ENCODE measurements around the gene DVL2. TPM values are rescaled to one million over a fixed set of nuclear protein-coding genes. Genes with fewer than 3 reads are reported as not detected.

Gene DVL2
- total and polyA plus RNA-seq, 2 experiments from 2014 or later = 19.5 to 41.2 TPM

DNA sequence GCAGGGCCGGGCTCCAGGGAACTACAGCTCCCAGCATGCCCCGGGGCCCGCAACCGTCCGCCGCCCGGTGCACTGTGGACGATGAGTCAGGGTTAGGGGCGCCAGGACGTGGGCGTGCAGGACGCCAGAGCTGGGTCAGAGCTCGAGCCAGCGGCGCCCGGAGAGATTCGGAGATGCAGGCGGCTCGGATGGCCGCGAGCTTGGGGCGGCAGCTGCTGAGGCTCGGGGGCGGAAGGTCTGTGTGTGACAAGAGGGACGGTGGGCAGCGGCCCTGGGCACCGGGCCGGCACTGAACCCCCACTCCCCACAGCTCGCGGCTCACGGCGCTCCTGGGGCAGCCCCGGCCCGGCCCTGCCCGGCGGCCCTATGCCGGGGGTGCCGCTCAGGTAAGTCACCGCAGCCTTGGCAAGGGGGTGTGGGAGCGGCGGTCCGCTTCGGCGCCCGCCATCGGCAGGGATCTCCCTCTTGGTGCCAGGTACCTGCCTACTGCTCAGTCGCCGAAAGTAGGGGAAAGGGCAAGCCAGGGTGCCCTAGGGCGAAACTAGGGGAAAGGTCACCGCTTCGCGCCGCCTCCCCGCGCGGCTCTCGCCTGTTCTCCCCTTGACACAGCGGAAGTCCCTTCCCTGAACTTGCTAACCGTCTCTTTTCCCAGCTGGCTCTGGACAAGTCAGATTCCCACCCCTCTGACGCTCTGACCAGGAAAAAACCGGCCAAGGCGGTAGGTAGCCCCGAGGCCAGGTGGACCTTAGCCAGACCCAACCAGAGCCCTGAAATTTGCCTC is 14.3 kb downstream of the DVL2 start, which contains the start of the genes ACADVL and DLG4:
TSS of gene ACADVL (plus strand) at position 127 of the 781 bp plus-strand sequence. CDS start at position 174, 47 bp downstream.
TSS of gene DLG4 (minus strand) at position 25 of the 781 bp plus-strand sequence.
- peaks cover 29% of the 10 kb centered on the region for H3K4me1 ChIP-seq (ENCODE audit: insufficient read depth)
- peak within 1 kb of the TSS; percentile 91 for H3K9ac ChIP-seq
- H3K79me2 ChIP-seq (ENCODE audit: insufficient read depth) = peaks cover 53% of the 10 kb centered on the region
- no peaks in the 10 kb centered on the region for H3K27me3 ChIP-seq (replicated peaks; ENCODE audit: insufficient read depth)
- peak within 1 kb of the TSS; percentile 86 for H3K27ac ChIP-seq
- no peaks in the 10 kb centered on the region for H4K20me1 ChIP-seq (ENCODE audit: insufficient read depth)
- no peaks in the 10 kb centered on the region for H3K9me3 ChIP-seq (ENCODE audit: low read depth)
- TF ChIP-seq EZH2phosphoT487 (IDR thresholded peaks at IDR 0.05; ENCODE audit: insufficient read depth, low read depth) = no peak
- no peak for TF ChIP-seq EZH2 (IDR thresholded peaks at IDR 0.05; ENCODE audit: insufficient read depth, poor library complexity, severe bottlenecking)
- no peaks in the 10 kb centered on the region for H3K9me2 ChIP-seq (ENCODE audit: insufficient read depth)
- H3K4me3 ChIP-seq = peak within 1 kb of the TSS; percentile 81
- H3K36me3 ChIP-seq (ENCODE audit: low read depth) = peaks cover 15% of the 10 kb centered on the region; the same call in 1 of the 2 replicates
- 1 to 2% methylated on average over 57 to 60 of the region's 63 CpGs for WGBS, 2 experiments (ENCODE audit: low coverage in 1 of 2, low lambda C conversion rate in 2 of 2, missing lambda C conversion rate in 2 of 2)
- peaks cover 26% of the 10 kb centered on the region for H3F3A ChIP-seq (ENCODE audit: insufficient read depth)
- peak; percentile 98 for DNase-seq
- in situ Hi-C loops (cut with MboI) = no loop called here
- peak within 1 kb of the TSS; percentile 74 for H2AFZ ChIP-seq
- peak within 1 kb of the TSS; percentile 91 for H3K4me2 ChIP-seq (ENCODE audit: unreplicated experiment)

DNA sequence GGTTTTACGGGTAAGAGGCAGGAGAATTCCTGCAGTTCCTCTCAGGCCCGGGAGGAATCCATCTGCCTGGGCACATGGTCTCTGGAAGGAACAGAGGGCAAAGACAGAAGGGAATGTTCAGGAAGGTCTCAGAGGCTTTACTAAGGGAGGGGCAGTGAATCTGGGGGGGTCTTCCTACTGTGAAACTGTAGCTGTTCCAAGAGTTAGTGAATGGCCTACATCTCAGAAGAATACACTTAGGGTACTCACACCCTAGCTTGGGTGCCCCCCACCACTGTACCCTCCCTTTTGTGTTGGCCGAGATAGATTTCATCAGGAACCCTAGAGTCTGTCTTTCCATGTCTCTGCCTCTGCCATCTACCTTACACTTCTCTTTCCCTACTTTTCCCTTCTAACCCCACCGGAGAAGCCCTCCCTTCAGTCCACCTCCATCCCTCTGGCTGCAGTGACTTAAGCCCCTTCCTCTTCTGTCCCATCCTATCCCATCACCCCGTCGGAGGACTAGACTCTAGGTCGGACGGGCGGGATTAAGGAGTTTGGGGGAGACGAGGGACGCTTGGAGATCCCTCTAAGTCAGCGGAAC is 15.0 kb downstream of the DVL2 start:
- Histone ChIP-seq H3K4me3 (peak overlapping the region; percentile 81), H3K4me2 (ENCODE audit: unreplicated experiment) (peak overlapping the region; percentile 91), H3K27me3 (replicated peaks; ENCODE audit: insufficient read depth) (no peaks in the 10 kb centered on the region), H2AFZ (peak overlapping the region; percentile 74), H3K9ac (peak overlapping the region; percentile 91), H4K20me1 (ENCODE audit: insufficient read depth) (no peaks in the 10 kb centered on the region), H3K79me2 (ENCODE audit: insufficient read depth) (peaks cover 53% of the 10 kb centered on the region), H3K27ac (peak overlapping the region; percentile 86), H3K4me1 (ENCODE audit: insufficient read depth) (peaks cover 29% of the 10 kb centered on the region), H3F3A (ENCODE audit: insufficient read depth) (peaks cover 22% of the 10 kb centered on the region), H3K36me3 (ENCODE audit: low read depth) (peaks cover 15% of the 10 kb centered on the region; the same call in 1 of the 2 replicates), H3K9me2 (ENCODE audit: insufficient read depth) (no peaks in the 10 kb centered on the region), H3K9me3 (ENCODE audit: low read depth) (no peaks in the 10 kb centered on the region)
- 17 to 22% methylated on average over 12 of the region's 12 CpGs for WGBS, 2 experiments (ENCODE audit: low coverage in 1 of 2, low lambda C conversion rate in 2 of 2, missing lambda C conversion rate in 2 of 2)
- in situ Hi-C loops (cut with MboI) = no loop called here
- no peak for DNase-seq
- TF ChIP-seq EZH2 (IDR thresholded peaks at IDR 0.05; ENCODE audit: insufficient read depth, poor library complexity, severe bottlenecking) = no peak
- no peak for TF ChIP-seq EZH2phosphoT487 (IDR thresholded peaks at IDR 0.05; ENCODE audit: insufficient read depth, low read depth)

DNA sequence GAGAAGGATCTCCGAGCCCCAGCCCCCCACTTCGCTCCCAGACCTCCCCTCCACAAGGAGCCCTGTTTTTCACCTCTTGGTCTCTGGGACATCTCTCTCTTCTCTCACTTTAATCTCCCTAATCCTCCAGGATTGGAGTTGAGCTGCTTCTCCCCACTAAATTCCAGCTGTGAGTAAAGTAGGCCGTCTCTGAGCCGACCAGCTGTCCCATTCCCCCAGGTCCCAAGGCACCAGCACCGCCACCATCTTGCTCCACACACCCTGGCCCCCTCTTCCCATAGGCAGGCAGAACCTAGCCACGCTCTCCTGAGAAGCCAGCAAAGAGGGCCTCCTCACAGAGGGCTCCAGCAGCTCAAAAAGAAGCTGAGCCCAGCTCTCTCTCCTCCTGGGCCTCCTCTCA is 15.6 kb downstream of the DVL2 start:
- Histone ChIP-seq H2AFZ (0 out of 2 replicates have a peak overlapping the region, but pooled peaks have one; percentile 74), H3K79me2 (ENCODE audit: insufficient read depth) (peaks cover 58% of the 10 kb centered on the region), H3K4me1 (ENCODE audit: insufficient read depth) (peaks cover 34% of the 10 kb centered on the region), H3K27ac (peak overlapping the region; percentile 86; the same call in 1 of the 2 replicates), H3K4me3 (no peak overlapping the region), H4K20me1 (ENCODE audit: insufficient read depth) (no peaks in the 10 kb centered on the region), H3K9me3 (ENCODE audit: low read depth) (no peaks in the 10 kb centered on the region), H3K27me3 (replicated peaks; ENCODE audit: insufficient read depth) (no peaks in the 10 kb centered on the region), H3K4me2 (ENCODE audit: unreplicated experiment) (no peak overlapping the region), H3K9ac (no peak overlapping the region), H3F3A (ENCODE audit: insufficient read depth) (peaks cover 22% of the 10 kb centered on the region), H3K36me3 (ENCODE audit: low read depth) (peaks cover 14% of the 10 kb centered on the region; the same call in 1 of the 2 replicates), H3K9me2 (ENCODE audit: insufficient read depth) (no peaks in the 10 kb centered on the region)
- in situ Hi-C loops (cut with MboI) = no loop called here
- WGBS, 2 experiments (ENCODE audit: low coverage in 1 of 2, low lambda C conversion rate in 2 of 2, missing lambda C conversion rate in 2 of 2) = 55 to 72% methylated on average over 4 to 6 of the region's 6 CpGs
- DNase-seq = no peak
- TF ChIP-seq EZH2 (IDR thresholded peaks at IDR 0.05; ENCODE audit: insufficient read depth, poor library complexity, severe bottlenecking) (no peak), EZH2phosphoT487 (IDR thresholded peaks at IDR 0.05; ENCODE audit: insufficient read depth, low read depth) (no peak)

DNA sequence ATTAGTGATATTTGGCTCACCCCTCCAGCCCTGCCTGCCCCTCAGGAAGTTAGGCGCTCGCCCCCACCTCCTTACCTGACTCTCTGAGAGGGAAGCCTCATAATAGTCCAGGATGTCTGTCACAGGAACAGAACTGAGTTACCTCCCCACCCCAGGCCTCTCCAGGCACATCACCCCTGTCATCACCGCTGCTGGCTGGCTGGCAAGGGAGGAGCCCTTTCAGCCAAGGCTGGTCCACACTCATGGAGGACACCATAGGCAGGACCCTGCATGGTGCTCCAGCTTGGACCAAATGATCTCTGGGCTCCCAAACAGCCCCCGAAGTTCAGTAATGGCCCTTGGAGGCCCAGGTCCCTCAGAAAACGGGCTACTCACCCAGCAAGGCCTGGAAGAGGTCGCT is 16.2 kb downstream of the DVL2 start:
- H3K4me3 ChIP-seq = peak overlapping the region; percentile 70
- peak overlapping the region; percentile 78 for H3K4me2 ChIP-seq (ENCODE audit: unreplicated experiment)
- in situ Hi-C loops (cut with MboI) = no loop called here
- H4K20me1 ChIP-seq (ENCODE audit: insufficient read depth) = no peaks in the 10 kb centered on the region
- peaks cover 34% of the 10 kb centered on the region for H3K4me1 ChIP-seq (ENCODE audit: insufficient read depth)
- WGBS, 2 experiments (ENCODE audit: low coverage in 1 of 2, low lambda C conversion rate in 2 of 2, missing lambda C conversion rate in 2 of 2) = 56 to 72% methylated on average over 5 to 6 of the region's 6 CpGs
- H3K9me3 ChIP-seq (ENCODE audit: low read depth) = no peaks in the 10 kb centered on the region
- H3K36me3 ChIP-seq (ENCODE audit: low read depth) = peaks cover 8% of the 10 kb centered on the region; the same call in 1 of the 2 replicates
- peak overlapping the region; percentile 77 for H3K9ac ChIP-seq
- peak overlapping the region; percentile 37; the same call in 1 of the 2 replicates for H3K27ac ChIP-seq
- H3K79me2 ChIP-seq (ENCODE audit: insufficient read depth) = peaks cover 64% of the 10 kb centered on the region
- H3F3A ChIP-seq (ENCODE audit: insufficient read depth) = peaks cover 24% of the 10 kb centered on the region
- DNase-seq = no peak
- H2AFZ ChIP-seq = peak overlapping the region; percentile 84
- no peaks in the 10 kb centered on the region for H3K9me2 ChIP-seq (ENCODE audit: insufficient read depth)
- TF ChIP-seq EZH2 (IDR thresholded peaks at IDR 0.05; ENCODE audit: insufficient read depth, poor library complexity, severe bottlenecking) = no peak
- TF ChIP-seq EZH2phosphoT487 (IDR thresholded peaks at IDR 0.05; ENCODE audit: insufficient read depth, low read depth) = no peak
- no peaks in the 10 kb centered on the region for H3K27me3 ChIP-seq (replicated peaks; ENCODE audit: insufficient read depth)

Measured in GM23248 (cell line).